ENCODE results near the gene CSF2RB. TPM values are rescaled to one million over a fixed set of nuclear protein-coding genes. Genes with fewer than 3 reads are reported as not detected.
A peak's percentile ranks its signal among the peaks of the same experiment; 100 is the strongest.

CSF2RB gene
- total RNA-seq, 1 donor: 0.81 TPM

- H3K4me3 ChIP-seq (ENCODE audit: low read depth, low read length): no peak overlapping the region
- no peak for DNase-seq (ENCODE audit: low read depth)
- TF ChIP-seq CTCF (IDR thresholded peaks at IDR 0.05; ENCODE audit: insufficient read depth, low read length): no peak
Observed at GRCh38 chr22:36976606-36977005, 63.2 kb downstream of the CSF2RB start.

GRCh38 chr22:36977401-36977861 lies 64.0 kb downstream of the CSF2RB start:
- peak overlapping the region; percentile 53 for H3K4me3 ChIP-seq (ENCODE audit: low read depth, low read length)
- peak; percentile 26 for TF ChIP-seq CTCF (IDR thresholded peaks at IDR 0.05; ENCODE audit: insufficient read depth, low read length)
- DNase-seq (ENCODE audit: low read depth): peak; percentile 20

- peak; percentile 83 for TF ChIP-seq CTCF (IDR thresholded peaks at IDR 0.05; ENCODE audit: insufficient read depth, low read length)
- H3K4me3 ChIP-seq (ENCODE audit: low read depth, low read length): peak overlapping the region; percentile 53
Observed at GRCh38 chr22:36977947-36978660, 64.7 kb downstream of the CSF2RB start.

GRCh38 chr22:36979016-36979910 lies 65.8 kb downstream of the CSF2RB start:
- no peak for DNase-seq (ENCODE audit: low read depth)
- no peak for TF ChIP-seq CTCF (IDR thresholded peaks at IDR 0.05; ENCODE audit: insufficient read depth, low read length)
- H3K4me3 ChIP-seq (ENCODE audit: low read depth, low read length): no peak overlapping the region

More at GRCh38 chr22:36977947-36978660, 64.7 kb downstream of the CSF2RB start:
- peak; percentile 88 for DNase-seq (ENCODE audit: low read depth)

GRCh38 chr22:36981247-36981775 lies 67.9 kb downstream of the CSF2RB start:
- no peak for TF ChIP-seq CTCF (IDR thresholded peaks at IDR 0.05; ENCODE audit: insufficient read depth, low read length)
- no peak for DNase-seq (ENCODE audit: low read depth)
- no peak overlapping the region for H3K4me3 ChIP-seq (ENCODE audit: low read depth, low read length)

GRCh38 chr22:36982136-36982535 lies 68.7 kb downstream of the CSF2RB start:
- no peak for DNase-seq (ENCODE audit: low read depth)
- no peak overlapping the region for H3K4me3 ChIP-seq (ENCODE audit: low read depth, low read length)
- no peak for TF ChIP-seq CTCF (IDR thresholded peaks at IDR 0.05; ENCODE audit: insufficient read depth, low read length)
